Ovary (tissue), 9 donors: ENCODE data around the gene DDX39A. TPM values are rescaled to one million over a fixed set of nuclear protein-coding genes. Genes with fewer than 3 reads are reported as not detected.
"Not testable (repeated sequence)": the region's sequence is repeated elsewhere in the genome, so short reads cannot be mapped to it uniquely, and the experiment has no call there.

Experiments used
- DNase-seq, 5 donors: peaks; one replicate each; pipeline ENCODE4 v3.0.0-alpha.2; 2019 to 2020
- H3K27ac ChIP-seq, 2 donors: fragments of 200-600 bp; one replicate each; pipeline versions ENCODE4 v1.5.1 to v1.8.0; 2019 to 2022
- H3K27me3 ChIP-seq: fragments of 200-600 bp; one replicate; pipeline ENCODE4 v1.8.0; 2022
- H3K36me3 ChIP-seq: fragments of 200-600 bp; sonication (generic); one replicate; pipeline ENCODE4 v1.5.1; 2019
- H3K4me1 ChIP-seq: one replicate; pipeline ENCODE4 v1.8.1; 2013; ENCODE audit warnings: mild to moderate bottlenecking, moderate library complexity; ENCODE audit not compliant: insufficient read depth
- H3K4me3 ChIP-seq: fragments of 200-600 bp; sonication (generic); one replicate; pipeline ENCODE4 v1.5.1; 2017
- H3K9me3 ChIP-seq, 2 donors: fragments of 200-600 bp in 1 of 2; sonication (generic) in 1 of 2; one replicate each; pipeline versions ENCODE4 v1.5.1 to v1.8.1; 2013 to 2019; ENCODE audit warnings: mild to moderate bottlenecking in 1 of 2, moderate library complexity in 1 of 2
- EP300 ChIP-seq: sonication (generic); formaldehyde crosslinking; IDR thresholded peaks from one replicate; pipeline ENCODE4 v1.6.1; 2017; ENCODE audit warnings: antibody characterized with exemption
- POLR2A ChIP-seq: fragments of 450-650 bp; IDR thresholded peaks from one replicate; pipeline ENCODE4 v1.6.1; 2017; ENCODE audit warnings: antibody characterized with exemption, mild to moderate bottlenecking, moderate library complexity
- WGBS, 3 donors: extraction: QIAGEN DNeasy Blood & Tissue Kit in 1 of 3; methylation state at CpG; one replicate each; pipeline versions ENCODE4 v1.1.5 to v1.1.7; 2013 to 2017; 5-methylcytosine and 5-hydroxymethylcytosine counted together
- intact Hi-C, 4 donors: fragments of 100-400 bp; cut with DNase I; formaldehyde crosslinking; loops; one replicate each; pipeline versions ENCODE4 v1.11.0 to v1.15.1; 2022 to 2023
- polyA plus RNA-seq, 2 donors: library from polyadenylated mRNA; stranded (reverse); fragments of 200-250 nt in 1 of 2; fragments of 350-450 nt in 1 of 2; fragmentation: Illumina TruSeq in 1 of 2; extraction: RNeasy Lipid Tissue Mini Kit (QIAGEN cat#74804) in 1 of 2; gene quantifications; one replicate each; pipeline ENCODE4 v1.2.3, GENCODE V29; 2013 to 2014
- total RNA-seq, 7 donors: library from RNA; depleted of rRNA in 2 of 7; stranded (reverse); fragments of >200 nt in 2 of 7; fragmentation: NEBNext Ultra II Directional in 3 of 7; extraction: Animal tissue kit (Norgen Biotek cat#: 25700) in 3 of 7; gene quantifications; one replicate each; pipeline versions ENCODE4 v1.1.0 to v1.2.4, GENCODE V29; 2016 to 2023
- TF ChIP-seq, protein P1 (sequence below), 3 donors: fragments of 450-650 bp in 2 of 3; fragments of 200-600 bp in 1 of 3; IDR thresholded peaks; one replicate each; pipeline versions ENCODE4 v1.5.1 to v1.8.0; 2016 to 2022; ENCODE audit warnings: antibody characterized with exemption in 3 of 3, mild to moderate bottlenecking in 1 of 3
- donor health status: DM: no; HTN: no; CAD: no; lungs with moderate emphysema.
- donor health status: DM: no; HTN: no; CAD: no.
- donor health status: Bipolar disorder and iron deficiency.
- donor health status: DM: yes; HTN: yes; CAD: no.
- donor health status: DM: no; HTN: no; CAD: no.
- donor health status: DM: yes; HTN: yes; CAD: no.

DDX39A gene
- total and polyA plus RNA-seq, 9 donors, result 7.9 to 48.4 (median 31.8) TPM

DNA sequence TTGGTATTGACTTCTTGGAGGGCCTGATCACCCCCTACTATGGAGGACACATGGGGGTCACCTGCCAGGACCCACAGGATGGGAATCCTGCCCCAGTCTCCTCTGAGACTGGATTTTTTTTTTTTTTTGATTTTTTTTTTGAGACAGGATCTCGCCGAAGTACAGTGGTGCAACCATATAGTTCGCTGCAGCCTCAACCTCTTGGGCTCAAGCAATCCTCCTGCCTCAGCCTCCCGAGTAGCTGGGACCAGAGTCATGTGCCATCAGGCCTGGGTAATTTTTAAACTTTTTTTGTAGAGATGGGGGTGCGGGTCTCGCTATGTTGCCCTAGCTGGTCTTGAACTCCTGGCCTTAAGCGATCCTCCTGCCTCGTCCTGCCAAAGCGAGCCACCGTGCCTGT lies 52.1 kb downstream of the DDX39A start:
- Histone ChIP-seq H3K4me1 (peaks cover 4% of the 10 kb centered on the region), H3K4me3 (no peak overlapping the region), H3K27me3 (no peaks in the 10 kb centered on the region), H3K27ac (no peak overlapping the region), H3K36me3 (no peaks in the 10 kb centered on the region), H3K9me3 (no peaks in the 10 kb centered on the region)
- 91 to 94% (median 93%) methylated on average over 10 of the region's 10 CpGs for WGBS, 3 donors
- intact Hi-C loops, result no loop called here
- TF ChIP-seq EP300, result no peak
- TF ChIP-seq, protein P1, sequence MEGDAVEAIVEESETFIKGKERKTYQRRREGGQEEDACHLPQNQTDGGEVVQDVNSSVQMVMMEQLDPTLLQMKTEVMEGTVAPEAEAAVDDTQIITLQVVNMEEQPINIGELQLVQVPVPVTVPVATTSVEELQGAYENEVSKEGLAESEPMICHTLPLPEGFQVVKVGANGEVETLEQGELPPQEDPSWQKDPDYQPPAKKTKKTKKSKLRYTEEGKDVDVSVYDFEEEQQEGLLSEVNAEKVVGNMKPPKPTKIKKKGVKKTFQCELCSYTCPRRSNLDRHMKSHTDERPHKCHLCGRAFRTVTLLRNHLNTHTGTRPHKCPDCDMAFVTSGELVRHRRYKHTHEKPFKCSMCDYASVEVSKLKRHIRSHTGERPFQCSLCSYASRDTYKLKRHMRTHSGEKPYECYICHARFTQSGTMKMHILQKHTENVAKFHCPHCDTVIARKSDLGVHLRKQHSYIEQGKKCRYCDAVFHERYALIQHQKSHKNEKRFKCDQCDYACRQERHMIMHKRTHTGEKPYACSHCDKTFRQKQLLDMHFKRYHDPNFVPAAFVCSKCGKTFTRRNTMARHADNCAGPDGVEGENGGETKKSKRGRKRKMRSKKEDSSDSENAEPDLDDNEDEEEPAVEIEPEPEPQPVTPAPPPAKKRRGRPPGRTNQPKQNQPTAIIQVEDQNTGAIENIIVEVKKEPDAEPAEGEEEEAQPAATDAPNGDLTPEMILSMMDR (IDR thresholded peaks at IDR 0.05), result no peak
- TF ChIP-seq POLR2A, result no peak
- DNase-seq, result no peak

DNA sequence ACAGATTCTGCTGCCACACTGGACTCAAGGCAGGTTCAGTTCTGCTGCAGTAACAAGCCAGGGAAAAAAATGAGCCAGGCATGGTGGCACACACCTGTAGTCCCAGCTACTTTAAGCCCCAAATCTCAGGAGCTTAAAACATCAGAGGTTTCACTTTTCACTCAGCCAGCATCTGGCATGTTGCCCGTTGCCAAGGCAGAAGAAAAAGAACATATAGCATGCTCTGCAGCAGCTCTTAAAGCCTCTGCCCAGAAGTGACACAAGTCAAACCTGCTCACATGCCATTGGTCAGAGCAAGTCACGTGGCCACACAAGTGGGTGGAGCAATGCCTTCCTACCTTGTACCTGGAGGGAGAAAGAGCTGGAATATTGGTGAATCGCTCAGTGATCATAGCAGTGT lies 52.6 kb downstream of the DDX39A start:
- H3K4me3 ChIP-seq, result no peak overlapping the region
- H3K27ac ChIP-seq, result no peak overlapping the region
- H3K27me3 ChIP-seq, result no peaks in the 10 kb centered on the region
- WGBS, 3 donors, result 44 to 51% (median 51%) methylated on average over 3 of the region's 3 CpGs
- TF ChIP-seq, protein P1 (IDR thresholded peaks at IDR 0.05), result no peak
- TF ChIP-seq POLR2A (no peak), EP300 (no peak)
- no peaks in the 10 kb centered on the region for H3K36me3 ChIP-seq
- DNase-seq, result peak in 1 of 5 donors; percentile 31
- H3K9me3 ChIP-seq, result no peaks in the 10 kb centered on the region
- intact Hi-C loops, result no loop called here
- peaks cover 4% of the 10 kb centered on the region for H3K4me1 ChIP-seq

DNA sequence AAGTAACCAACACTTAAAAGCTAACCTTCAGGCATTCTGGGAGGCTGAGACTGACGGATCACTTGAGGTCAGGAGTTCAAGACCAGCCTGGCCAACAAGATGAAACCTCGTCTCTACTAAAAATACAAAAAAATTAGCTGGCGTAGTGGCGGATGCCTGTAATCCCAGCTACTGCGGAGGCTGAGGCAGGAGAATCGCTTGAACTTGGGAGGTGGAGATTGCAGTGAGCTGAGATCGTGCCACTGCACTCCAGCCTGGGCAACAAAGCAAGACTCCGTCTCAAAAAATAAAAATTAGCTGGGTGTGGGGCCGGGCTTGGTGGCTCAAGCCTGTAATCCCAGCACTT lies 55.1 kb downstream of the DDX39A start:
- not testable (repeated sequence) for DNase-seq, H3K4me1 ChIP-seq, H3K4me3 ChIP-seq, H3K27me3 ChIP-seq, H3K36me3 ChIP-seq, H3K9me3 ChIP-seq
- intact Hi-C loops, result loop anchor here in 1 of 4 donors (5.0 kb wide), 1 partner anchor 43 kb away; no protein-coding TSS in a partner anchor
- WGBS, 3 donors, result 39 to 47% (median 41%) methylated on average over 9 of the region's 9 CpGs
- peak overlapping the region in 1 of 2 donors; percentile 33 for H3K27ac ChIP-seq

DNA sequence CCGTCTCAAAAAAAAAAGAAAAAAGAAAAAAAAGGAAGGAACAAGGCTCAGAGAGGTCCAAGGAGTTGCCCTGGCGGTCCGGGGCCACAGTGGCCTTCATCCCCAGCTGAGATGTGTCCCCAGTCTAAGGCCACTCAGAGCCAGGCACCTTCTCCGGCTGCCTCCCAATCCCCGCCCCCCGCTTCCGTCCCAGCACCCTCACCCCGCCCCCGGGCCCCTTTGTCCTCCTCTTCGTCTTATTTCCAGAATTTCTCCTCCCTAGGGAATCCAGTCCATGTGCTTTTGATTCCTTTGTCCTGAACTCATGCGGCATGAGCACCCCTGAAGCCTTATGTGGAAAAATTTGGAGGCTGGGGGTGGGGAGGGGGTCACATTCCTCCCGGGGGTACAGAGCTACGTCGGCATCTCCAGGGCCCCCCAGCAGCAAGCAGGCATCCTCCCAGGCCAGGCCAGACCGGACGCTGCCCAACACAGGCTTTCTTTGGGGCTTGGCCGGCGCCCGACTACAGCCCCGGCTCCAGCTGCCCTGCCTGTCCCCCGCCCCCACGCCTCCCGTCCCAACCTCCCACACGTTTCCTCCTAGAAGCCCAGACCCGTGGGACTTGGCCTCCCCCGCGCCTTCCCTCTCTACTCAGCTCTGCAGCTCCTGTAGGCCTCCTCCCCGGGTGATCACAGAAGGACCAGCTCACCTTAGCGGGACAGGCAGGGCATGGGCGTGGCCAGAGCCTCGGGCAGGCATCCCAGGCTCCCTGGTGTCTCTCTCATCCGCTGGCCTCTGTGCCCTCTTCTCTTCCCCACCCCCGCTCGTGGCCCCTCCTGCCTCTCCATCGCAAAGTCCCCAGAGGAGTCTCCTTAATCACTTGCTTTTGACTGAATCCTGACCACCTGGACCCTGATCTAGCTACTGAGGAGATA lies 55.7 kb downstream of the DDX39A start:
- intact Hi-C loops, result loop anchor here in 1 of 4 donors (5.0 kb wide), 1 partner anchor 44 kb away; no protein-coding TSS in a partner anchor
- WGBS, 3 donors, result 6 to 7% (median 6%) methylated on average over 35 of the region's 35 CpGs
- H3K4me1 ChIP-seq, result peaks cover 4% of the 10 kb centered on the region
- no peaks in the 10 kb centered on the region for H3K36me3 ChIP-seq
- peak overlapping the region in 1 of 2 donors; percentile 42 for H3K27ac ChIP-seq
- no peaks in the 10 kb centered on the region for H3K27me3 ChIP-seq
- peak overlapping the region; percentile 6 for H3K4me3 ChIP-seq
- no peaks in the 10 kb centered on the region for H3K9me3 ChIP-seq
- TF ChIP-seq, protein P1 (IDR thresholded peaks at IDR 0.05), result no peak
- no peak for TF ChIP-seq EP300
- no peak for TF ChIP-seq POLR2A
- DNase-seq, result peak; percentile 63 to 88 (median 84)

DNA sequence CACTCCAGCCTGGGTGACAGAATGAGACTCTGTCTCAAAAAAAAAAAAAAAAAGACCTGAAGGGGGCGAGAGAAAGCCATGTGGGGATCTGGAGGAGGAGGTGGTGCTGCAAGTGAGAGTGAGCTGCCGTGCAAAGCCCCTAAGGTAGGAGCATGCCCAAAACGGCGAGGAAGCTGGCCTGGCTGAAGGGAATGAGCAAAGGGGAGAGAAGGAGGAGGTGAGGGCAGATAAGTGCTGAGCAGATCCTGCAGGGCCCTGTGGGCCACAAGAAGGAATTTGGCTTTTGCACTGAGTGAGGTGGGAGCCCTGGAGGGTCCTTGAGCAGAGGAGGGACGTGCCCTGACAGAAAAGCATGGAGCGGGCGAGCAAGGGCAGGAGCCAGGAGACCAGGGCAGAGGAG lies 57.3 kb downstream of the DDX39A start:
- H3K4me1 ChIP-seq, result peaks cover 4% of the 10 kb centered on the region
- intact Hi-C loops, result loop anchor here in 1 of 4 donors (5.0 kb wide), 1 partner anchor 45 kb away; no protein-coding TSS in a partner anchor
- DNase-seq, result no peak
- H3K4me3 ChIP-seq, result no peak overlapping the region
- TF ChIP-seq EP300 (no peak), POLR2A (no peak)
- TF ChIP-seq, protein P1 (IDR thresholded peaks at IDR 0.05), result no peak
- H3K9me3 ChIP-seq, result no peaks in the 10 kb centered on the region
- H3K36me3 ChIP-seq, result no peaks in the 10 kb centered on the region
- WGBS, 3 donors, result 61 to 66% (median 64%) methylated on average over 7 of the region's 7 CpGs
- no peaks in the 10 kb centered on the region for H3K27me3 ChIP-seq
- H3K27ac ChIP-seq, result no peak overlapping the region
